K562 (cell line): Measurements from ENCODE around the gene ZFAND2B. TPM values are rescaled to one million over a fixed set of nuclear protein-coding genes. Genes with fewer than 3 reads are reported as not detected.
A peak's percentile ranks its signal among the peaks of the same experiment; 100 is the strongest.

Source experiments
- ARID4B ChIP-seq: sonication (generic); formaldehyde crosslinking; IDR thresholded peaks from 2 replicates; pipeline ENCODE4 v1.8.0; 2022; ENCODE audit warnings: mild to moderate bottlenecking, missing genetic modification reagents
- CEBPG ChIP-seq, 3 experiments: fragments of 200-800 bp in 1 of 3; sonication (Bioruptor generic) in 1 of 3; sonication (generic) in 1 of 3; formaldehyde crosslinking in 1 of 3; IDR thresholded peaks in 2 of 3; conservative IDR thresholded peaks in 1 of 3; 2 replicates each; pipeline versions ENCODE4 v1.6.1 to v1.8.0; 2016 to 2022; ENCODE audit warnings: missing compliant biosample characterization in 2 of 3, missing genetic modification characterization in 2 of 3, mild to moderate bottlenecking in 1 of 3, missing genetic modification reagents in 1 of 3
- ELF4 ChIP-seq: fragments of 450-650 bp; formaldehyde crosslinking; IDR thresholded peaks from 2 replicates; pipeline ENCODE4 v1.4.0; 2022; ENCODE audit warnings: missing genetic modification characterization
- ETS1 ChIP-seq: conservative IDR thresholded peaks from 2 replicates; pipeline ENCODE4 v1.6.1; 2011; ENCODE audit warnings: low read depth, mild to moderate bottlenecking, low read length; ENCODE audit not compliant: control insufficient read depth
- KLF16 ChIP-seq: IDR thresholded peaks from 2 replicates; pipeline ENCODE4 v1.6.1; 2016; ENCODE audit warnings: antibody characterized with exemption
- LEF1 ChIP-seq: fragments of 450-650 bp; IDR thresholded peaks from 2 replicates; pipeline ENCODE4 v1.6.1; 2016; ENCODE audit warnings: mild to moderate bottlenecking
- MYC ChIP-seq, 2 experiments: fragments of 250-450 bp in 1 of 2; sonication (Bioruptor Pico) in 1 of 2; IDR thresholded peaks; 2 replicates each; pipeline versions ENCODE4 v1.5.1 to v1.6.1; 2012 to 2021; ENCODE audit warnings: low read depth in 2 of 2, borderline replicate concordance in 1 of 2, improper control_type of control experiment in 1 of 2, low read length in 1 of 2, mild to moderate bottlenecking in 1 of 2, moderate library complexity in 1 of 2
- PHF21A ChIP-seq: fragments of 450-650 bp; IDR thresholded peaks from 2 replicates; pipeline ENCODE4 v1.6.1; 2017; ENCODE audit warnings: low read depth, borderline replicate concordance
- POLR2AphosphoS2 ChIP-seq: IDR thresholded peaks from 2 replicates; pipeline ENCODE4 v1.6.1; 2012; ENCODE audit warnings: low read length, improper control_type of control experiment
- SP1 ChIP-seq: sonication (generic); formaldehyde crosslinking; IDR thresholded peaks from 2 replicates; pipeline ENCODE4 v1.8.1; 2022; ENCODE audit warnings: mild to moderate bottlenecking, missing genetic modification reagents
- TAF1 ChIP-seq: IDR thresholded peaks from 2 replicates; pipeline ENCODE4 v1.6.1; 2011; ENCODE audit warnings: mild to moderate bottlenecking, low read length, moderate library complexity; ENCODE audit not compliant: insufficient read depth, control insufficient read depth, severe bottlenecking; ENCODE audit errors: extremely low read depth
- TEAD1 ChIP-seq, 2 experiments: fragments of 450-650 bp in 1 of 2; sonication (generic) in 1 of 2; formaldehyde crosslinking; IDR thresholded peaks; 2 replicates each; pipeline versions ENCODE4 v1.4.0 to v1.8.0; 2020 to 2022; ENCODE audit warnings: mild to moderate bottlenecking in 2 of 2, missing genetic modification reagents in 1 of 2
- ZBTB7A ChIP-seq: IDR thresholded peaks from 2 replicates; pipeline ENCODE4 v1.6.1; 2011; ENCODE audit warnings: low read depth, mild to moderate bottlenecking, low read length, moderate library complexity, borderline replicate concordance; ENCODE audit not compliant: control insufficient read depth
- ZNF146 ChIP-seq: IDR thresholded peaks from one replicate; pipeline ENCODE4 v1.6.1; 2018; ENCODE audit warnings: missing compliant biosample characterization; ENCODE audit not compliant: unreplicated experiment
- ZNF778 ChIP-seq: fragments of 450-650 bp; formaldehyde crosslinking; IDR thresholded peaks from 2 replicates; pipeline ENCODE4 v1.4.0; 2020; ENCODE audit warnings: mild to moderate bottlenecking, moderate library complexity
- ZNF79 ChIP-seq: fragments of 250-450 bp; sonication (Bioruptor Pico); IDR thresholded peaks from 2 replicates; pipeline ENCODE4 v1.4.0; 2020; ENCODE audit warnings: low read depth, mild to moderate bottlenecking, moderate library complexity
- polyA plus RNA-seq, 8 experiments: library from polyadenylated mRNA; depleted of rRNA in 4 of 8; stranded (reverse) in 5 of 8; unstranded in 3 of 8; fragments of >200 nt; fragmentation: Nextera tagmentation in 2 of 8; fragmentation: Illumina TruSeq in 1 of 8; extraction: Ambion mirVana in 2 of 8; extraction: Trizol in 1 of 8; gene quantifications; 2 replicates each; pipeline versions ENCODE4 v1.2.1 to v1.2.3, GENCODE V29; 2011 to 2014; ENCODE audit warnings: inconsistent platforms in 1 of 8, missing spikeins in 1 of 8
- total RNA-seq, 7 experiments: library from RNA; depleted of rRNA in 6 of 7; stranded (reverse); fragments of >200 nt in 6 of 7; fragmentation: Illumina TruSeq in 2 of 7; extraction: Trizol in 2 of 7; gene quantifications; 2 replicates each; pipeline versions ENCODE4 v1.2.1 to v1.2.3, GENCODE V29; 2011 to 2021; ENCODE audit warnings: low replicate concordance in 1 of 7
- TF ChIP-seq, protein P1 (sequence below), 2 experiments: fragments of 450-650 bp; conservative IDR thresholded peaks; 2 replicates each; pipeline ENCODE4 v1.6.1; 2017; ENCODE audit warnings: mild to moderate bottlenecking in 2 of 2, moderate library complexity in 2 of 2
- TF ChIP-seq, protein P2 (sequence below): sonication (generic); formaldehyde crosslinking; IDR thresholded peaks from 2 replicates; pipeline ENCODE4 v1.8.0; 2022; ENCODE audit warnings: mild to moderate bottlenecking, missing genetic modification reagents

The ZFAND2B gene
- total and polyA plus RNA-seq, 9 of the 15 experiments (the other 6 are each of a cell fraction or from before 2014, with no cell fraction given), result 9.9 to 33.3 (median 26.1) TPM

GRCh38 chr2:219160186-219161017 is 46.2 kb upstream of the ZFAND2B start, which contains the start of gene NHEJ1 (continued):
- TF ChIP-seq ELF4 (no peak), CEBPG (CRISPR knock-in tag; IDR thresholded peaks at IDR 0.05) (no peak), CEBPG (tag; conservative IDR thresholded peaks at IDR 0.05 in 1 of 2, IDR thresholded peaks at IDR 0.05 in 1 of 2) (no peak), TEAD1 (CRISPR knock-in tag; IDR thresholded peaks at IDR 0.05) (0 out of 4 replicates have a peak, but pooled peaks of 1 of the 2 experiments have one; percentile 46), ETS1 (no peak), ZNF778 (CRISPR knock-in tag) (no peak), ARID4B (CRISPR knock-in tag) (peak; percentile 83), LEF1 (no peak), POLR2AphosphoS2 (no peak), ZNF79 (CRISPR knock-in tag) (no peak), PHF21A (no peak; the same call in 1 of the 2 replicates), KLF16 (no peak), SP1 (CRISPR knock-in tag) (peak; percentile 67), ZBTB7A (peak; percentile 70; the same call in 1 of the 2 replicates), TAF1 (peak; percentile 42), ZNF146 (CRISPR knock-in tag) (no peak), MYC (IDR thresholded peaks at IDR 0.05; ENCODE audit: low read depth, low read length) (peak; percentile 69; the same call in 1 of the 2 replicates), MYC (CRISPR knock-in tag; IDR thresholded peaks at IDR 0.05; ENCODE audit: borderline replicate concordance, low read depth) (no peak)
- TF ChIP-seq, protein P1, sequence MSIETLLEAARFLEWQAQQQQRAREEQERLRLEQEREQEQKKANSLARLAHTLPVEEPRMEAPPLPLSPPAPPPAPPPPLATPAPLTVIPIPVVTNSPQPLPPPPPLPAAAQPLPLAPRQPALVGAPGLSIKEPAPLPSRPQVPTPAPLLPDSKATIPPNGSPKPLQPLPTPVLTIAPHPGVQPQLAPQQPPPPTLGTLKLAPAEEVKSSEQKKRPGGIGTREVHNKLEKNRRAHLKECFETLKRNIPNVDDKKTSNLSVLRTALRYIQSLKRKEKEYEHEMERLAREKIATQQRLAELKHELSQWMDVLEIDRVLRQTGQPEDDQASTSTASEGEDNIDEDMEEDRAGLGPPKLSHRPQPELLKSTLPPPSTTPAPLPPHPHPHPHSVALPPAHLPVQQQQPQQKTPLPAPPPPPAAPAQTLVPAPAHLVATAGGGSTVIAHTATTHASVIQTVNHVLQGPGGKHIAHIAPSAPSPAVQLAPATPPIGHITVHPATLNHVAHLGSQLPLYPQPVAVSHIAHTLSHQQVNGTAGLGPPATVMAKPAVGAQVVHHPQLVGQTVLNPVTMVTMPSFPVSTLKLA (conservative IDR thresholded peaks at IDR 0.05), result peak; percentile 53 to 73; a peak in 2 of 4 replicates
- TF ChIP-seq, protein P2, sequence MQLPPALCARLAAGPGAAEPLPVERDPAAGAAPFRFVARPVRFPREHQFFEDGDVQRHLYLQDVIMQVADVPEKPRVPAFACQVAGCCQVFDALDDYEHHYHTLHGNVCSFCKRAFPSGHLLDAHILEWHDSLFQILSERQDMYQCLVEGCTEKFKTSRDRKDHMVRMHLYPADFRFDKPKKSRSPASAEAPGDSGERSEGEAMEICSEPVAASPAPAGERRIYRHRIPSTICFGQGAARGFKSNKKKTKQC (CRISPR knock-in tag), result peak; percentile 70; the same call in 1 of the 2 replicates
